Thoracic aorta (tissue), 2 donors: Measurements from ENCODE around the gene OR8D1. TPM values are rescaled to one million over a fixed set of nuclear protein-coding genes. Genes with fewer than 3 reads are reported as not detected.

ENCODE experiments used
- ATAC-seq: fragments of 150-250 bp; one replicate; pipeline ENCODE4 v1.8.0; 2017; ENCODE audit warnings: low read depth; ENCODE audit not compliant: insufficient number of reproducible peaks, low FRiP score
- DNase-seq: peaks from one replicate; pipeline ENCODE4 v3.0.0-alpha.2; 2020; ENCODE audit warnings: low spot score
- H3K27ac ChIP-seq, 2 donors: fragments of 200-600 bp; sonication (generic); 1 replicate in 1 of 2; 2 replicates in 1 of 2; pipeline ENCODE4 v1.5.1; 2016; ENCODE audit warnings: mild to moderate bottlenecking in 2 of 2, moderate library complexity in 2 of 2
- H3K27me3 ChIP-seq: fragments of 200-600 bp; sonication (generic); replicated peaks from 2 replicates; pipeline ENCODE4 v1.6.0; 2016; ENCODE audit warnings: mild to moderate bottlenecking; ENCODE audit not compliant: insufficient read depth
- H3K36me3 ChIP-seq: fragments of 200-600 bp; sonication (generic); one replicate; pipeline ENCODE4 v1.5.1; 2016
- H3K4me1 ChIP-seq, 2 donors: fragments of 200-600 bp; sonication (generic); 1 replicate in 1 of 2; 2 replicates in 1 of 2; pipeline versions ENCODE4 v1.5.1 to v1.6.0; 2016; ENCODE audit warnings: low read depth in 2 of 2, mild to moderate bottlenecking in 1 of 2; ENCODE audit not compliant: control insufficient read depth in 1 of 2
- H3K4me3 ChIP-seq: fragments of 200-600 bp; sonication (generic); 2 replicates; pipeline ENCODE4 v1.5.1; 2016; ENCODE audit warnings: mild to moderate bottlenecking
- H3K9me3 ChIP-seq: fragments of 200-600 bp; sonication (generic); 2 replicates; pipeline ENCODE4 v1.5.1; 2016
- CTCF ChIP-seq: fragments of 200-600 bp; sonication (generic); IDR thresholded peaks from one replicate; pipeline ENCODE4 v1.5.1; 2019; ENCODE audit warnings: antibody characterized with exemption
- total RNA-seq, 2 donors: library from RNA; depleted of rRNA; stranded (reverse); fragments of >200 nt; gene quantifications; one replicate each; pipeline versions ENCODE4 v1.1.0 to v1.2.3, GENCODE V29; 2016

OR8D1 gene
- total RNA-seq, 2 donors from 2014 or later: not detected

DNA sequence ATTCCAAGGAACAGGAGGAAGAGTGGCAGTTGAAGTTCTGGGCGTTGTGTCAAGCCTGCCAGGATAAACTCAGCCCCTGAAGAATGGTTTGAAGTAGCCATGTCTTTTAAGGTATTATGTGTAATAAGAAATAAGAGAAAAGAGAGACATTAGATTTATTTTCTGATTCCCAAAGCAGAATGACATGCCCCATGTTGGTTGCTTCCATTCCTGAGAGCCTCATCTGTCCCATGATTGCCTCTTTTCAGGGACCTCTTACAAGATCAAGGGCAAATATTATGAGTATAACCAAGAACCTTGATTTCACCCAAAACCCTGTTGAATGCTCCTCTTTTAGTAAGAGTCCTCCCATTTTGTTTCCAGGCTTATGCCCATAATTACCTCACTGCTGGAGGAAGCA lies 6.3 kb upstream of the OR8D1 start, which contains the start of gene OR8D2:
Gene OR8D2, minus strand, starts transcription at position 101 of the 400 bp plus-strand sequence. Its CDS starts 0 bp downstream, at position 101.
- TF ChIP-seq CTCF: no peak
- Histone ChIP-seq H3K4me3 (no peak within 1 kb of the TSS), H3K36me3 (no peaks in the 10 kb centered on the region)

GRCh38 chr11:124315052-124315451 lies 1.3 kb upstream of the OR8D1 start:
- Histone ChIP-seq H3K4me1 (no peaks in the 10 kb centered on the region), H3K27ac (no peak overlapping the region), H3K9me3 (no peaks in the 10 kb centered on the region), H3K36me3 (no peaks in the 10 kb centered on the region), H3K4me3 (no peak overlapping the region), H3K27me3 (no peaks in the 10 kb centered on the region)
- TF ChIP-seq CTCF: no peak
- ATAC-seq (no peak), DNase-seq (no peak)

More for the DNA sequence above, 6.3 kb upstream of the OR8D1 start, which contains the start of gene OR8D2:
- Histone ChIP-seq H3K27ac (no peak within 1 kb of the TSS), H3K27me3 (no peaks in the 10 kb centered on the region), H3K9me3 (no peaks in the 10 kb centered on the region), H3K4me1 (no peaks in the 10 kb centered on the region)
- ATAC-seq: no peak
- no peak for DNase-seq

DNA sequence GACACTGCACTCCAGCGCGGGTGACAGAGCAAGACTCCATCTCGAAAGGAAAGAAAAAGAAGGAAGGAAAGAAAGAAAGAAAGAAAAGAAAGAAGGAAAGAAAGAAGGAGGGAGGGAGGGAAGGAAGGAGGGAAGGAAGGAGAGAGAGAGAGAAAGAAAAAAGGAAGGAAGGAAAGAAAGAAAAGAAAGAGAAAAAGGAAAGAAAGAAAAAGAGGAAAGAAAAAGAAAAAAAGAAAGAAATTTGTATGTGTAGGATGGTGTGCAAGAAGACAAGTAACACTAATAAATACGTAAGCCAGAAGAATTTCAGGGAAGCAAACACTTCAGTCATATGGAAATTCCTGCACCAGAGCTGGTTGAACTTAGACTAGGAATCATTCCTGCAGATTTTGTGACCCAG lies 618 bp downstream of the OR8D1 start:
- ATAC-seq: no peak
- Histone ChIP-seq H3K9me3 (no peaks in the 10 kb centered on the region), H3K27ac (no peak overlapping the region), H3K4me1 (no peaks in the 10 kb centered on the region), H3K27me3 (no peaks in the 10 kb centered on the region), H3K4me3 (no peak overlapping the region), H3K36me3 (no peaks in the 10 kb centered on the region)
- DNase-seq: no peak
- no peak for TF ChIP-seq CTCF

DNA sequence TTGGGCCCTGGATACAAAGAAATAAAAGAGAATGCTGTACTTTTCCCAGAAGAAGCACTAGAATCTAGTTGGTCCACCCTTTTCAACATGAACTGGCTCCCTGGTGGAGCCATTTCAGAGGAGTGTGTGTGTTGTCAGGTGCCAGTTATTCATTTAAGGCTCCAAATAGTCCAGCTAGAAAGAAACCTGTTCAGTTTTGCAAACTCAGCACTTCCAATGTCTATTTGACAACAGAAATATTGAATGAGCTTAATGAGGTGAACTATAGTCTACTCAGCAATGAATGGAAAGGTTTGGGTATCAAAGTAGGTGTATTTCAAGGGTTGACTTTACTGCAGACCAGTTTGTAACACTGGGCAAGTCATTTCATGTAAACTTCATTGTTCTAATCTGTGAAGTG lies 2.1 kb downstream of the OR8D1 start:
- Histone ChIP-seq H3K4me3 (no peak overlapping the region), H3K27ac (no peak overlapping the region), H3K4me1 (no peaks in the 10 kb centered on the region), H3K27me3 (no peaks in the 10 kb centered on the region), H3K36me3 (no peaks in the 10 kb centered on the region), H3K9me3 (no peaks in the 10 kb centered on the region)
- ATAC-seq (no peak), DNase-seq (no peak)
- TF ChIP-seq CTCF: no peak

DNA sequence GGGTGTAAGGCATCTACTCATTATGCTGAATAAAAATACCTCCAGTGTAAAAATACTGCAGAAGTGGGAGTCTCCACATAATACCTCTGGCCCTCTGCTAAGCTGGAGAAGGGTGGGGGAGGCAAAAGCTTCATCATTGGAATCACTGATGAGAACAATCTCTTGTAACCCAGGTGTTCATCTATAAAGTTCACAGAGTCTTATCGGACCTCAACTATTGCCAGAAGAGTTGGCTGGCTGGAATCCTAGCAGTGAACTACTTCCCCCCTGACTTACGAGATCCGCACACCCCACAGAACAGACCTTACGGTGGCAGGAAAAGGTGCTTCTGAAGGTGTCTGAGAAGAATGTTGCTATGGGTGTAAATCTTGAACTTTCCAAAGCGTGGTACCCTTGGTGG lies 2.5 kb downstream of the OR8D1 start:
- no peak for ATAC-seq
- no peak for DNase-seq

More for the DNA sequence above, 2.5 kb downstream of the OR8D1 start:
- H3K4me3 ChIP-seq: no peak overlapping the region
- H3K4me1 ChIP-seq: no peaks in the 10 kb centered on the region
- H3K36me3 ChIP-seq: no peaks in the 10 kb centered on the region
- H3K9me3 ChIP-seq: no peaks in the 10 kb centered on the region
- no peak overlapping the region for H3K27ac ChIP-seq
- no peaks in the 10 kb centered on the region for H3K27me3 ChIP-seq
- no peak for TF ChIP-seq CTCF
